Stimulated activated CD8-positive, alpha-beta memory T cell treated with anti-CD3 and anti-CD28 coated beads, Interleukin-7, amount 100 ng/mL, for 24 hours (primary cell): ENCODE data around the gene ADAMTS7.
"Not testable (repeated sequence)": the region's sequence is repeated elsewhere in the genome, so short reads cannot be mapped to it uniquely, and the experiment has no call there.

ENCODE experiments used
- DNase-seq: peaks from one replicate; pipeline ENCODE4 v3.0.0-alpha.2; 2020; ENCODE audit warnings: low read depth

The ADAMTS7 gene

GRCh38 chr15:78750974-78751601 lies 60.2 kb downstream of the ADAMTS7 start:
- DNase-seq, result peak; percentile 85

GRCh38 chr15:78750566-78750965 lies 60.7 kb downstream of the ADAMTS7 start:
- DNase-seq, result no peak

- DNase-seq, result no peak
These were observed 61.4 kb downstream of the ADAMTS7 start for GRCh38 chr15:78749831-78750230.

GRCh38 chr15:78747877-78748276 lies 63.4 kb downstream of the ADAMTS7 start:
- not testable (repeated sequence) for DNase-seq

- DNase-seq, result not testable (repeated sequence)
These were observed 69.6 kb downstream of the ADAMTS7 start for GRCh38 chr15:78741674-78742073.

- DNase-seq, result no peak
These were observed 70.4 kb downstream of the ADAMTS7 start for GRCh38 chr15:78740904-78741274.

- DNase-seq, result peak; percentile 45
These were observed 71.0 kb downstream of the ADAMTS7 start for GRCh38 chr15:78739996-78740903.

GRCh38 chr15:78739206-78739605 lies 72.1 kb downstream of the ADAMTS7 start:
- no peak for DNase-seq

GRCh38 chr15:78737931-78738558 lies 73.2 kb downstream of the ADAMTS7 start:
- DNase-seq, result not testable (repeated sequence)

GRCh38 chr15:78737187-78737820 lies 74.0 kb downstream of the ADAMTS7 start:
- no peak for DNase-seq

GRCh38 chr15:78736286-78736685 lies 75.0 kb downstream of the ADAMTS7 start:
- not testable (repeated sequence) for DNase-seq

GRCh38 chr15:78734451-78735064 lies 76.7 kb downstream of the ADAMTS7 start:
- no peak for DNase-seq

GRCh38 chr15:78732634-78733033 lies 78.6 kb downstream of the ADAMTS7 start:
- no peak for DNase-seq

- DNase-seq, result no peak
These were observed 80.3 kb downstream of the ADAMTS7 start for GRCh38 chr15:78730955-78731354.

GRCh38 chr15:78728427-78728826 lies 82.8 kb downstream of the ADAMTS7 start:
- not testable (repeated sequence) for DNase-seq

GRCh38 chr15:78727561-78727960 lies 83.7 kb downstream of the ADAMTS7 start:
- DNase-seq, result no peak

GRCh38 chr15:78726870-78727551 lies 84.3 kb downstream of the ADAMTS7 start:
- no peak for DNase-seq

GRCh38 chr15:78719819-78720450 lies 91.3 kb downstream of the ADAMTS7 start:
- DNase-seq, result not testable (repeated sequence)

GRCh38 chr15:78718837-78719236 lies 92.4 kb downstream of the ADAMTS7 start:
- DNase-seq, result no peak

GRCh38 chr15:78717956-78718656 lies 93.2 kb downstream of the ADAMTS7 start:
- DNase-seq, result no peak
